H9 (cell line): Measurements from ENCODE around the gene S100A2. TPM values are rescaled to one million over a fixed set of nuclear protein-coding genes. Genes with fewer than 3 reads are reported as not detected.

ENCODE experiments used
- DNase-seq: peaks from one replicate; pipeline ENCODE4 v3.0.0-alpha.2; 2017
- H2AFZ ChIP-seq: one replicate; pipeline ENCODE4 v1.6.1; 2013; ENCODE audit warnings: mild to moderate bottlenecking, low read length, control low read depth, moderate library complexity
- H2AK5ac ChIP-seq: 2 replicates; pipeline ENCODE4 v1.6.1; 2013; ENCODE audit warnings: low read length, control low read depth, mixed read lengths; ENCODE audit not compliant: insufficient read length
- H2BK120ac ChIP-seq: one replicate; pipeline ENCODE4 v1.6.1; 2013; ENCODE audit warnings: low read depth, mild to moderate bottlenecking, low read length, control low read depth, inconsistent platforms; ENCODE audit not compliant: poor library complexity, severe bottlenecking
- H2BK12ac ChIP-seq: 2 replicates; pipeline ENCODE4 v1.6.1; 2013; ENCODE audit warnings: low read length, control low read depth, mixed read lengths, low read depth; ENCODE audit not compliant: insufficient read length
- H2BK15ac ChIP-seq: 2 replicates; pipeline ENCODE4 v1.6.1; 2013; ENCODE audit warnings: low read depth, low read length, control low read depth
- H2BK20ac ChIP-seq: one replicate; pipeline ENCODE4 v1.6.1; 2013; ENCODE audit warnings: low read depth, mild to moderate bottlenecking, low read length, control low read depth, inconsistent platforms; ENCODE audit not compliant: poor library complexity, severe bottlenecking
- H2BK5ac ChIP-seq: 2 replicates; pipeline ENCODE4 v1.6.1; 2013; ENCODE audit warnings: low read length, control low read depth, mixed read lengths; ENCODE audit not compliant: insufficient read length
- H3K14ac ChIP-seq: 2 replicates; pipeline ENCODE4 v1.6.1; 2013; ENCODE audit warnings: low read length, control low read depth; ENCODE audit not compliant: insufficient read depth
- H3K18ac ChIP-seq: 2 replicates; pipeline ENCODE4 v1.6.1; 2013; ENCODE audit warnings: low read depth, mild to moderate bottlenecking, mixed read lengths, low read length, control low read depth; ENCODE audit not compliant: insufficient read length
- H3K23ac ChIP-seq: 2 replicates; pipeline ENCODE4 v1.6.1; 2013; ENCODE audit warnings: low read length, control low read depth, mixed read lengths, low read depth; ENCODE audit not compliant: insufficient read length
- H3K23me2 ChIP-seq: 2 replicates; pipeline ENCODE4 v1.6.1; 2013; ENCODE audit warnings: low read depth, mild to moderate bottlenecking, mixed read lengths, low read length, control low read depth; ENCODE audit not compliant: insufficient read length, poor library complexity, severe bottlenecking
- H3K27ac ChIP-seq: 2 replicates; pipeline ENCODE4 v1.5.1; 2013; ENCODE audit warnings: low read length, control low read depth, mixed read lengths, low read depth; ENCODE audit not compliant: insufficient read length
- H3K27me3 ChIP-seq: 2 replicates; pipeline ENCODE4 v1.6.1; 2013; ENCODE audit warnings: low read length, control low read depth, inconsistent platforms; ENCODE audit not compliant: insufficient read depth
- H3K4ac ChIP-seq: 2 replicates; pipeline ENCODE4 v1.6.1; 2013; ENCODE audit warnings: low read depth, mild to moderate bottlenecking, control low read depth, inconsistent platforms, low read length, moderate library complexity
- H3K4me1 ChIP-seq: 2 replicates; pipeline ENCODE4 v1.6.1; 2013; ENCODE audit warnings: low read length, control low read depth, inconsistent platforms; ENCODE audit not compliant: insufficient read depth
- H3K4me2 ChIP-seq: 2 replicates; pipeline ENCODE4 v1.6.1; 2013; ENCODE audit warnings: low read length, control low read depth, mixed read lengths; ENCODE audit not compliant: insufficient read length, insufficient read depth
- H3K56ac ChIP-seq: 2 replicates; pipeline ENCODE4 v1.6.1; 2013; ENCODE audit warnings: low read depth, mild to moderate bottlenecking, mixed read lengths, low read length, control low read depth; ENCODE audit not compliant: insufficient read length
- H3K79me1 ChIP-seq: 2 replicates; pipeline ENCODE4 v1.6.1; 2013; ENCODE audit warnings: low read depth, mild to moderate bottlenecking, moderate library complexity, low read length, control low read depth, inconsistent platforms; ENCODE audit not compliant: insufficient read depth, poor library complexity, severe bottlenecking
- H3K79me2 ChIP-seq: 2 replicates; pipeline ENCODE4 v1.6.1; 2013; ENCODE audit warnings: low read length, control low read depth, inconsistent platforms; ENCODE audit not compliant: insufficient read depth
- H3K9ac ChIP-seq: 2 replicates; pipeline ENCODE4 v1.6.1; 2013; ENCODE audit warnings: low read length, control low read depth, mixed read lengths; ENCODE audit not compliant: insufficient read length; ENCODE audit errors: extremely low read depth
- H3K9me3 ChIP-seq: one replicate; pipeline ENCODE4 v1.6.1; 2013; ENCODE audit warnings: low read depth, low read length, inconsistent platforms; ENCODE audit not compliant: control insufficient read depth
- H3T11ph ChIP-seq: one replicate; pipeline ENCODE4 v1.6.1; 2013; ENCODE audit warnings: mild to moderate bottlenecking, low read length, control low read depth, inconsistent platforms
- H4K20me1 ChIP-seq: one replicate; pipeline ENCODE4 v1.6.1; 2013; ENCODE audit not compliant: control insufficient read depth, insufficient read length, insufficient read depth
- H4K5ac ChIP-seq: 2 replicates; pipeline ENCODE4 v1.6.1; 2013; ENCODE audit warnings: low read depth, mild to moderate bottlenecking, mixed read lengths, low read length, control low read depth; ENCODE audit not compliant: insufficient read length
- H4K8ac ChIP-seq: replicated peaks from 2 replicates; pipeline ENCODE4 v1.6.1; 2013; ENCODE audit warnings: low read length, control low read depth, mixed read lengths, low read depth; ENCODE audit not compliant: insufficient read length
- H4K91ac ChIP-seq: 2 replicates; pipeline ENCODE4 v1.6.1; 2013; ENCODE audit warnings: low read depth, mild to moderate bottlenecking, moderate library complexity, mixed read lengths, low read length, control low read depth; ENCODE audit not compliant: insufficient read length
- H3K27ac Mint-ChIP-seq, 3 experiments: 2 replicates in 2 of 3; 3 replicates in 1 of 3; pipeline ENCODE4 v1.8.0; 2020 to 2021; ENCODE audit warnings: mixed read lengths in 3 of 3, mild to moderate bottlenecking in 1 of 3, moderate library complexity in 1 of 3
- H3K27me3 Mint-ChIP-seq: 2 replicates; pipeline ENCODE4 v1.8.0; 2021; ENCODE audit warnings: low read depth, mild to moderate bottlenecking, moderate library complexity, mixed read lengths
- H3K36me3 Mint-ChIP-seq, 3 experiments: 2 replicates in 2 of 3; 3 replicates in 1 of 3; pipeline ENCODE4 v1.8.0; 2020 to 2021; ENCODE audit warnings: low read depth in 3 of 3, mixed read lengths in 3 of 3; ENCODE audit not compliant: insufficient read depth in 1 of 3
- H3K4me1 Mint-ChIP-seq, 2 experiments: 2 replicates each; pipeline ENCODE4 v1.8.0; 2020; ENCODE audit warnings: mixed read lengths in 2 of 2
- H3K4me3 Mint-ChIP-seq, 2 experiments: 2 replicates in 1 of 2; 3 replicates in 1 of 2; pipeline ENCODE4 v1.8.0; 2020 to 2021; ENCODE audit warnings: mild to moderate bottlenecking in 2 of 2, mixed read lengths in 2 of 2, moderate library complexity in 1 of 2
- H3K9me3 Mint-ChIP-seq, 2 experiments: 2 replicates in 1 of 2; 3 replicates in 1 of 2; pipeline ENCODE4 v1.8.0; 2020; ENCODE audit warnings: mild to moderate bottlenecking in 2 of 2, mixed read lengths in 2 of 2, moderate library complexity in 1 of 2
- CTCF ChIP-seq: fragments of 200-600 bp; sonication (generic); conservative IDR thresholded peaks from 3 replicates; pipeline ENCODE4 v1.8.0; 2021; ENCODE audit warnings: antibody characterized with exemption, mild to moderate bottlenecking
- WGBS: extraction: QIAGEN DNeasy Blood & Tissue Kit; methylation state at CpG from one replicate; pipeline ENCODE4 v1.1.7; 2013; ENCODE audit warnings: missing lambda C conversion rate, low lambda C conversion rate, mixed read lengths; ENCODE audit not compliant: insufficient read length; ENCODE audit errors: extremely low coverage; 5-methylcytosine and 5-hydroxymethylcytosine counted together
- total RNA-seq: library from RNA; stranded (reverse); gene quantifications from 2 replicates; pipeline ENCODE4 v1.2.1, GENCODE V29; 2021

Gene S100A2
- total RNA-seq, 1 experiment from 2014 or later, result 0.57 TPM

GRCh38 chr1:153606194-153606593, 40.5 kb upstream of the S100A2 start:
- Histone ChIP-seq H3K27ac (no peak overlapping the region), H3K4ac (no peak overlapping the region), H4K8ac (no peak overlapping the region), H2AK5ac (no peak overlapping the region), H3K56ac (no peak overlapping the region), H2AFZ (no peak overlapping the region), H2BK12ac (no peak overlapping the region), H3T11ph (no peak overlapping the region), H3K23me2 (peaks cover 3% of the 10 kb centered on the region), H2BK20ac (no peak overlapping the region), H4K20me1 (no peaks in the 10 kb centered on the region), H3K18ac (no peak overlapping the region), H3K4me1 (peaks cover 5% of the 10 kb centered on the region; the same call in 1 of the 2 replicates), H4K91ac (no peak overlapping the region), H3K9me3 (no peaks in the 10 kb centered on the region), H3K79me1 (no peaks in the 10 kb centered on the region), H3K27me3 (no peaks in the 10 kb centered on the region), H2BK5ac (no peak overlapping the region), H3K23ac (no peak overlapping the region), H4K5ac (no peak overlapping the region), H2BK120ac (no peak overlapping the region), H3K79me2 (no peaks in the 10 kb centered on the region), H3K4me2 (no peak overlapping the region), H2BK15ac (no peak overlapping the region), H3K14ac (no peak overlapping the region), H3K9ac (no peak overlapping the region)
- H3K27me3 Mint-ChIP-seq, result peaks cover 2% of the 10 kb centered on the region
- TF ChIP-seq CTCF, result no peak
- DNase-seq, result no peak
- WGBS, result no CpG with 5 or more reads among the region's 11 CpGs
- no peak overlapping the region for H3K4me3 Mint-ChIP-seq
- H3K27ac Mint-ChIP-seq, result no peak overlapping the region
- peaks cover 0 to 6% (median 4%) of the 10 kb centered on the region in 3 experiments; a peak in 3 of 7 replicates for H3K36me3 Mint-ChIP-seq
- no peaks in the 10 kb centered on the region for H3K9me3 Mint-ChIP-seq
- peaks cover 24 to 27% of the 10 kb centered on the region in 2 experiments for H3K4me1 Mint-ChIP-seq
